T-helper 17 cell (primary cell): Measurements from ENCODE around the gene CRTC1. TPM values are rescaled to one million over a fixed set of nuclear protein-coding genes. Genes with fewer than 3 reads are reported as not detected.

ENCODE experiments used
- ATAC-seq: fragments of 150-1000 bp; cut with Tn5 transposase; 2 replicates; pipeline ENCODE4 v1.10.0; 2021; ENCODE audit warnings: mild to moderate bottlenecking, moderate library complexity
- DNase-seq, 3 donors: peaks; one replicate each; pipeline versions ENCODE4 v3.0.0 to v3.0.0-alpha.2; 2020 to 2021
- H3K9me3 ChIP-seq: one replicate; pipeline ENCODE4 v1.7.0; 2013; ENCODE audit warnings: low read length, mild to moderate bottlenecking; ENCODE audit not compliant: control insufficient read depth, poor library complexity, severe bottlenecking
- H3K27ac Mint-ChIP-seq: one replicate; pipeline ENCODE4 v1.8.0; 2022; ENCODE audit warnings: mild to moderate bottlenecking, moderate library complexity, mixed read lengths
- H3K27me3 Mint-ChIP-seq: one replicate; pipeline ENCODE4 v1.8.0; 2022; ENCODE audit warnings: mixed read lengths
- H3K36me3 Mint-ChIP-seq: one replicate; pipeline ENCODE4 v1.8.0; 2022; ENCODE audit warnings: low read depth, mixed read lengths
- H3K4me1 Mint-ChIP-seq: one replicate; pipeline ENCODE4 v1.8.0; 2022; ENCODE audit warnings: mild to moderate bottlenecking, mixed read lengths
- H3K4me3 Mint-ChIP-seq: one replicate; pipeline ENCODE4 v1.8.0; 2022; ENCODE audit warnings: mild to moderate bottlenecking, moderate library complexity, mixed read lengths
- total RNA-seq, 4 donors: library from RNA in 2 of 4; stranded (reverse) in 2 of 4; gene quantifications; one replicate each; pipeline ENCODE4 v1.2.3 and lab custom pipeline; 2022 to 2026

The CRTC1 gene
- total RNA-seq, 2 donors from 2014 or later: 14.4 to 15.3 TPM

DNA sequence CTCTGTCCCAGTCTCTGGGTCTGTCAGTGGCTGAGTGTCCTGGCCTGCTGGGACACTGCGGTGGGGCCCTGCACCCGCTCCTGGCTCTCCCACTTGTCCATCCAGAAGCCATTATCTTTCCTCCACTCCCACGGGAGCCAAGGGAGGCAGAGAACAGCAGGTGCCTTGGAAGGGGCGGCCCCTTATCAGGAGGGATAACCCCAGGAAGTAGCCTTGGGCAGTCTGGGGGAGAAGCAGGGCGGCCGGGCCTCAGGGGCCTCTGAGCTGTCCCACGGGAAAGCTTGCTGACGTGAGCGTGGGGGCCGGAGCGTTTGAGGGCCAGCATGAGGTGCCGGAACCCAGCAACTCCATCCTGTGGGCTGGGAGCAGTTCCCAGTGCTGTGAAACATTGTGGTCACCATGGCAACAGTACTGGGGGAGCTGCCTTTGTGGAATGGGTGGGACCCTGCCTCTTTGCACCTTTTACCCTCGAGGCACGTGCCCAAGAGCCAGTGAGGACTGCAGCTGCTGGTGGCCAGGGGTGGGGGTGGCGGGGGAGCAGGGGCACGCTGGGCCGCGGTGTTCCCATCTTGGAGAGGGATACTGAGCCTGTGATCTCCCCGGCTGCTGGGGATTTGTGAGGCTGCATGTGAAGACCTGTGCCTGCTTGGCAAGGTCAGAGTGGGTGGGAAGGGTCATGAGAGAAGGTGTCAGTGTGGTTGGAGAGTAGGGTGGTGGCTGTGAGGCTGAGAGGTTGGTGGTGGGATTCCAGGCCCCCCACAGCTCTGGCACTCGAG is 25.7 kb upstream of the CRTC1 start:
- no peaks in the 10 kb centered on the region for H3K9me3 ChIP-seq
- DNase-seq (no peak), ATAC-seq (peak; percentile 16)
- H3K27me3 Mint-ChIP-seq: no peaks in the 10 kb centered on the region
- H3K36me3 Mint-ChIP-seq: peaks cover 7% of the 10 kb centered on the region
- H3K27ac Mint-ChIP-seq: peak overlapping the region; percentile 83
- peaks cover 30% of the 10 kb centered on the region for H3K4me1 Mint-ChIP-seq
- H3K4me3 Mint-ChIP-seq: no peak overlapping the region

- ATAC-seq (no peak), DNase-seq (no peak)
- no peak overlapping the region for H3K4me3 Mint-ChIP-seq
- no peaks in the 10 kb centered on the region for H3K9me3 ChIP-seq
- peaks cover 7% of the 10 kb centered on the region for H3K36me3 Mint-ChIP-seq
- H3K27ac Mint-ChIP-seq: peak overlapping the region; percentile 24
- peaks cover 30% of the 10 kb centered on the region for H3K4me1 Mint-ChIP-seq
- no peaks in the 10 kb centered on the region for H3K27me3 Mint-ChIP-seq
Observed at GRCh38 chr19:18658366-18658855, 25.1 kb upstream of the CRTC1 start.

DNA sequence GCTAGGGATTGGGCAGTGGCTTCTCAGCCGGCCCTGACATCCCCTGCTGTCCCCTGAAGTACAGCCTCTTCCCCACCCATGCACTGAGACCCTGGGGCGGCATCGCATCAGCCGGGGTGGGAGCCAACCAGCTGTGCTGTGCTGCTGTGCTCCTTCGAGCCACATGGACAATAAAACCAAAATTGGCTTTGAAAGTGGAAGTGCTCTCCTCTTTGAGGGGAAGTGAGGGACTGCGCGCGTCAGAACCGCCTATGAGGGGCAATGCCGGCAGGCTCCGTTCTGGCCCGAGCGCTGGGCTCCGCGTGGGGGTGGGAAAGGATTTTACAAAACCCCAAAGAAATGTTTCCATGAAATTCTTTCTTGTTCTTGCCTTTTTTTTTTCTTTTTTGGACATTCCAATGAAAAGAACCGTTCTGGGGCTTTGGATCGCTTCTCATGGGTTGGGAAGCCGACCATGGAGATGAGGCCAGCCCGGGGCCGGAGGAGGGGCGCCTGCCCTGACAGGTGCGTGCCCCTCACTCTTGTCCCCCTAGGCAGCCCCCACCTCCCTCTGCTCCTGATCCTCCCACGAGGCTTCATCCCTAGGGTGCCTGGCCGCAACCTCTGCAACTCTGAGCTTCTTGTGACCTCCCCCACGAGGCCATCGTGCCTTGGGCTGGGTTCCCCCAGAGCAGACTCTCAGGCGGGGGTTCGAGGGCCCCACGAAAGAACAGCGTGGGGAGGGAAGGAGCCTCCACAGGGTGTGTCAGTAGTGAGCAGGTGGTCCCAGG is 24.0 kb upstream of the CRTC1 start:
- H3K9me3 ChIP-seq: no peaks in the 10 kb centered on the region
- ATAC-seq (peak; percentile 48), DNase-seq (no peak)
- H3K36me3 Mint-ChIP-seq: peaks cover 5% of the 10 kb centered on the region
- peak overlapping the region; percentile 24 for H3K27ac Mint-ChIP-seq
- no peaks in the 10 kb centered on the region for H3K27me3 Mint-ChIP-seq
- no peak overlapping the region for H3K4me3 Mint-ChIP-seq
- peaks cover 30% of the 10 kb centered on the region for H3K4me1 Mint-ChIP-seq

GRCh38 chr19:18660051-18660910 is 23.2 kb upstream of the CRTC1 start:
- no peak overlapping the region for H3K4me3 Mint-ChIP-seq
- no peak overlapping the region for H3K27ac Mint-ChIP-seq
- peaks cover 4% of the 10 kb centered on the region for H3K36me3 Mint-ChIP-seq
- no peaks in the 10 kb centered on the region for H3K27me3 Mint-ChIP-seq
- peaks cover 30% of the 10 kb centered on the region for H3K4me1 Mint-ChIP-seq
- H3K9me3 ChIP-seq: no peaks in the 10 kb centered on the region
- no peak for DNase-seq
- no peak for ATAC-seq

DNA sequence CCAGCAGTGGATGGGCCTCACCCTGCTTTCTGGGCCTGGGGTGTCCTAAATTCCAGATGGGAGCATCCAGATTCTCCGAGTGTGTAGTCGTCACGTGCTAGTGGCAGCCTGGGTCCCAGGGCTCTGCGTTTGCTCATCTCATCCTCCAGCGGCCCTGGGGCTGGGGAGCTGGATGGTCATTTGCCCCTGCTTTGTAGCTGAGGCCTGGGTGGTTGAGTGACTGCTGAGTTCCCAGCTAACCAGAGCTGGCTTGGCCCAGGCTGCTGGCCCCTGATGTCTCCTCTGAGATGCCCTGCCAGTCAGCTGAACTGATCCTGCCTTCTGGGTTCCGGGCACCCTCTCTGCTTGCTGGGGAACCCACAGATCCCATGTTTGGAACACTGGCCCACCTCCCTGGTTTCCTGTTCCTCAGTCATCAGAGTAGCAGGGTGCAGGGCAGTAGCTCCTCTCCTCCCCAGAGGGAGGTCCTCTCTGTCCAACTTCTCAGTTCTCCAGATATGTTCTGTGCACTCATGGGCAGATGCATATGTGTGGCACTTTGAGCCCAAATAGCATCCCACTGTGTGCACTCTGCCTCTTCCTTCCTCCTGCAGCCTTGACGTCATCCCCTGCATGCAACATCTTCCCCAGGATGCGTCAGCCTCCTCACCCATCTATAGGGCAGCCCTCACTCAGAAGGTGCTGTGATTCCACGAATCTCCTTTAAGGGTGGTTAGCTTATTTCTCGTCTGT is 22.4 kb upstream of the CRTC1 start:
- peaks cover 27% of the 10 kb centered on the region for H3K4me1 Mint-ChIP-seq
- ATAC-seq (no peak), DNase-seq (no peak)

GRCh38 chr19:18662972-18663732 is 20.3 kb upstream of the CRTC1 start:
- H3K4me1 Mint-ChIP-seq: peaks cover 17% of the 10 kb centered on the region
- H3K27ac Mint-ChIP-seq: no peak overlapping the region

More for the DNA sequence above, 22.4 kb upstream of the CRTC1 start:
- H3K27ac Mint-ChIP-seq: no peak overlapping the region
- H3K36me3 Mint-ChIP-seq: peaks cover 4% of the 10 kb centered on the region
- H3K9me3 ChIP-seq: no peaks in the 10 kb centered on the region
- no peak overlapping the region for H3K4me3 Mint-ChIP-seq
- H3K27me3 Mint-ChIP-seq: no peaks in the 10 kb centered on the region

DNA sequence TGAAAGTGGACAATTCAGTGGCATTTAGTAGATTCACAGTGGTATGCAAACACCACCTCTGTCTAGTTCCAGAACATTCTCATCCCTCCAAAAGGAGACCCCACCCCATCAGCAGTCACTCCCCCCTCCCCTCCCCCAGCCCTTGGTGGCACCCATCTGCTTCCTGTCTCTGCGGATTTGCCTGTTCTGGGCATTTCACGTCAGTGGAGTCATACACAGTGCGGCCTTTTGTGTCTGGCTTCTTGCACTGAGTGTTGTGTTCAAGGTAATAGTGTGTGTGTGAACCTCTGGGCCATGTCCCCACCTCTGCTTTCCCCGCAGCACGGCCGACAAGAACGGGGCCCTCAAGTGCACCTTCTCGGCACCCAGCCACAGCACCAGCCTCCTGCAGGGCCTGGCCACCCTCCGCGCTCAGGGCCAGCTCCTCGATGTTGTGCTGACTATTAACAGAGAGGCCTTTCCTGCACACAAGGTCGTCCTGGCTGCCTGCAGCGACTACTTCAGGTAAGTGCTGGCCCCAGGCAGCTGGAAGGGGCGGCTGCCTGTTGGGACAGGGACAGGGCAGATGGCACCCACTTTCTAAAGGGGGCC is 19.4 kb upstream of the CRTC1 start:
- ATAC-seq (peak; percentile 52), DNase-seq (no peak)
- no peak overlapping the region for H3K27ac Mint-ChIP-seq
- no peaks in the 10 kb centered on the region for H3K36me3 Mint-ChIP-seq
- H3K4me3 Mint-ChIP-seq: no peak overlapping the region
- no peaks in the 10 kb centered on the region for H3K9me3 ChIP-seq
- H3K27me3 Mint-ChIP-seq: no peaks in the 10 kb centered on the region
- peaks cover 8% of the 10 kb centered on the region for H3K4me1 Mint-ChIP-seq

More at GRCh38 chr19:18662972-18663732, 20.3 kb upstream of the CRTC1 start:
- Mint-ChIP-seq H3K27me3 (no peaks in the 10 kb centered on the region), H3K4me3 (peak overlapping the region; percentile 43), H3K36me3 (no peaks in the 10 kb centered on the region)
- no peak for DNase-seq
- H3K9me3 ChIP-seq: no peaks in the 10 kb centered on the region
- no peak for ATAC-seq

GRCh38 chr19:18665771-18666202 is 17.7 kb upstream of the CRTC1 start:
- H3K4me3 Mint-ChIP-seq: no peak overlapping the region
- H3K4me1 Mint-ChIP-seq: peaks cover 4% of the 10 kb centered on the region
- H3K27ac Mint-ChIP-seq: no peak overlapping the region
- DNase-seq (no peak), ATAC-seq (no peak)
- H3K27me3 Mint-ChIP-seq: no peaks in the 10 kb centered on the region
- no peaks in the 10 kb centered on the region for H3K9me3 ChIP-seq
- no peaks in the 10 kb centered on the region for H3K36me3 Mint-ChIP-seq

DNA sequence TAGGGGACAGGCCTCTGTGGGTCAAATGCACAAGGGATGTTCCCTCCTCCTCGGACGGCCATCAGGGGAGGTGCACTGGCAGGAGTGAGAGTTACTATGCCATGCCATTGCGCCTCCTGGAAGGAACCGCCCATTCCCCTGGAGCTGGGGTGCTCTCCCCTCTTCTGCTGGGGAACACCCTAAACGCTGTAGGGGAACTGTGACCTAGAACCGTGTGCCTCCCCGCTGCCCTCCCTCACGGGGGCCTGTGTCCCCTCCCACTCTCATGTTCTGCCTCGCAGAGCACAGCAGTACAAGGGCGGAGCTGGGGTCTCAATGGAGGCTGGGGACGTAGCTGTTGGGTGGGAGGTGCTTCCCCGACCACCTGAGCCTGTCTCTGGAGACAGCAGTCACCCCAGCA is 17.2 kb upstream of the CRTC1 start:
- ATAC-seq (no peak), DNase-seq (no peak)
- H3K9me3 ChIP-seq: no peaks in the 10 kb centered on the region
- Mint-ChIP-seq H3K4me1 (peaks cover 2% of the 10 kb centered on the region), H3K4me3 (no peak overlapping the region), H3K27me3 (no peaks in the 10 kb centered on the region), H3K36me3 (no peaks in the 10 kb centered on the region), H3K27ac (no peak overlapping the region)

DNA sequence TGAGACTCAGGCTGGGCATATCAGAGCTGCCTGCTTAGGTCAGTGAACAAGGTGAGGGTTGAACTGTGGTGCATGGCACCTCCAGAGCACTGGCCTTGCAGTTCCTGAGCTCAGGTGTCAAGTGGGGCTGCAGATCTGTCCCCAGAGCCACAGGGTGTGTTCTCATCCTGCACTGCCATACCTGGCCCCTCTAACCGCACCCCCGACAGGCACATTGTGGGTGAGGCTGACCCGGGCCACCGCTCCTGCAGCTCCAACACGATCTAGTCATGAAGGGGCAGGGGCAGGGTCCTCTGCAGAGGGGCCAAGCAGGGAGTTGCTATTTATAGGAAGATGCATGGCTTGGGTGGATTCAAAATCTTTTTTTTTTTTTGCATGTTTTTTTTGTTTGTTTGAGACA is 16.7 kb upstream of the CRTC1 start:
- H3K4me3 Mint-ChIP-seq: no peak overlapping the region
- H3K27ac Mint-ChIP-seq: no peak overlapping the region
- ATAC-seq (no peak), DNase-seq (no peak)
- no peaks in the 10 kb centered on the region for H3K36me3 Mint-ChIP-seq
- H3K9me3 ChIP-seq: no peaks in the 10 kb centered on the region
- H3K27me3 Mint-ChIP-seq: no peaks in the 10 kb centered on the region
- no peaks in the 10 kb centered on the region for H3K4me1 Mint-ChIP-seq

GRCh38 chr19:18667531-18668251 is 15.8 kb upstream of the CRTC1 start:
- no peaks in the 10 kb centered on the region for H3K9me3 ChIP-seq
- H3K4me1 Mint-ChIP-seq: no peaks in the 10 kb centered on the region
- ATAC-seq (no peak), DNase-seq (no peak)
- H3K36me3 Mint-ChIP-seq: no peaks in the 10 kb centered on the region
- no peak overlapping the region for H3K27ac Mint-ChIP-seq
- H3K27me3 Mint-ChIP-seq: no peaks in the 10 kb centered on the region
- H3K4me3 Mint-ChIP-seq: peak overlapping the region; percentile 31
